Fibroblast of skin of left quadriceps (primary cell): ENCODE measurements around the gene HNRNPF.
"Not testable (repeated sequence)": the region's sequence is repeated elsewhere in the genome, so short reads cannot be mapped to it uniquely, and the experiment has no call there.

Experiments used
- DNase-seq, 2 experiments: peaks; one replicate each; pipeline ENCODE4 v3.0.0-alpha.2; 2013; ENCODE audit warnings: low read depth in 2 of 2

HNRNPF gene

GRCh38 chr10:43396928-43397624 is 11.9 kb downstream of the HNRNPF start:
- DNase-seq = peak in 1 of 2 experiments; percentile 12

DNA sequence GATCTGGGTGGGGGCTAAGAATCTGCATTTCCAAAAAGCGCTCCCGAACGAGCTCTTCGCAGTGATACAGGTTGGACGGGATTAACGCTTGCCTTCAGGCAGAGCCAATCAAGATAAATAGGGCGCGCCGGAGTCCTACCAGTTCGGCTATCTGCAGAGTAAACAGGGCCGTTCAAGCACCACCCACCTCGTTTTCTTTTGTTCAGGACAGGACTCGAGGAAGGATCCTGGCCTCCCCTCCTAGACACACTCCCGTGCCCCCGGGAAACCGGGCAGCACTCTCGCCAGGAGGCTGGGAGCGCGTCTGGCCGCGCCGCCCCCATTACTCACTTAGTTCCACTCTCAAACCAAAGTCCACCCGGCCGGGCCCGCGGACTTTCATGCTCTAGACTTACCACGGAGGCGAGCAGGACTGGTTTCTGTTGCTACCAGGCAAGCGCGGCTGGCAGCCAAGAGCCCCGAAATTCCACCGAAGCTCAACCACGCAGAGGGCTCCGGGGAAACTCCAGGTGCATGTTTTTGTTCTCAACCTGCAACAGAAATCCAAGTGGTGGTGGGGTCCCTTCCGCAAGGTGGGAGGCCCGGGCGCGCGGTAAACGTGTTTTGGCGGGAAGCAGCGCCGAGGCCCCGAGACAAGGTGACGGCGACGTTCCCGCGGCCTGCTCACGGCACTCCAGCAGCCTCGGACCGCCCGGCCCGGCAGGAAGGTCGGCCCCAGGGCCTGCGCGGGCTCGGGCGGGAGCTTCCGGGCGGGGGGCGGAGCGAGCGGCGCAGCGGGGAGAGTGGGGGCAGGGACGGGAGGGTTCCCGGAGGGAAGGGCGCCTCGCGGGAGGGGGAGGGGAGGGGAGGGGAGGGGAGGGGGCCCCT is 12.7 kb downstream of the HNRNPF start:
- DNase-seq = peak in 1 of 2 experiments; percentile 22

DNA sequence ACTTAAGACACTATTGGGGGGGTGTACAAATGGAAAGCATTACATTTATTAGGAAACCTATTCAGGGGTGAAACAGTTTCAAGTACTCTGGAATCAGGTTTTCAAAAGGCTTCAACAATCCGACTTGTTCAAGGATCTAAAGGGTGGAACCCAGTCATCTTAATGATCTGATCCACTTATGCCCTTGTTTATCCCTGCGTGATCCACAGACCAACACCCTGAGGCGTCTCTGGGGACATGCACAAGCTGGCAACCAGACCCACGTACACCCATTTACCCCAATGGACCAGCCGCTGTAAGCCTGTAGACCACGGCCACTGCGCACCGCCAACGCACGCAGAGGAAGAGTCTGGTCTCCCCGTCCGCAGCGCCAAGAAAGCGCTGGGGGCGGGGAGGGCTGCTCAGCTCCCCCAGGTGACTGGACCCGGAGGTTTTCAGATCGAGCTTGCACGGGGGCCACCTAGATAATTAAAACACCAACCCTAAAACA is 13.4 kb downstream of the HNRNPF start:
- no peak for DNase-seq

GRCh38 chr10:43394868-43395267 is 14.1 kb downstream of the HNRNPF start:
- no peak for DNase-seq

DNA sequence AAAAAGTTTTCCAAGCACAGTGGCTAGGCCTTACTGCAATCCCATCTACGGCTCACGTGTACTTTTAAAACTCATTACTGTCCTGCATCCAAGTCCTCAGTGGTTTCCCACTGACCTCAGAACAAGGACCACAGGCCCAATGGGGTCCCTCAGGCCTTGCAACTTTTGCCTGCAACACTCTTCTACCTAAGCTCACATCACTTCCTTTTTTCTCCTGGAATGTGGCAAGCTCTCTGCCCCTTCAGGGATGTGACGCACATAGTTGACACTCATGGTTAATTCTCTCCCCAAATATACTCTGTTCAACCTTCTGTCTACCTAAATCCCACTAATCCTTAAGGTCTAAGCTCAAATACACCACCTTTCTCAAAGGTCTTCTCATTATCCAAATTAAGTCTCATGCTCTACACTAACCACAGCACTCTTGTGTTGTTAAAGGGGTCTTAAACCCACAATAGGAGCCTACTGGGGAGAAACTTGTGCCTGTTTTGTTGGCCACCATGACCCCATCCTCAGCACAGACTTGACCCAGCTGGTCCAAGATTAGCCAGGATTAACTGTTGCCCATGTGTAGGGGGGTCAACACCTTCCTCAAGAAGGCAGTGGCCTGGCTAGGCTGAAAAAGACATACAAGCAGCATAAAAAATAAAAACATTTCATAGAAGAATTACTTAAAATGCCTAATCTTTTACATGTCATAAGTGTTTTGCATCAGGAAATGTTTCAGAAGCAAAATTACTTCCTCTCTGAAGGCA is 15.2 kb downstream of the HNRNPF start:
- no peak for DNase-seq

DNA sequence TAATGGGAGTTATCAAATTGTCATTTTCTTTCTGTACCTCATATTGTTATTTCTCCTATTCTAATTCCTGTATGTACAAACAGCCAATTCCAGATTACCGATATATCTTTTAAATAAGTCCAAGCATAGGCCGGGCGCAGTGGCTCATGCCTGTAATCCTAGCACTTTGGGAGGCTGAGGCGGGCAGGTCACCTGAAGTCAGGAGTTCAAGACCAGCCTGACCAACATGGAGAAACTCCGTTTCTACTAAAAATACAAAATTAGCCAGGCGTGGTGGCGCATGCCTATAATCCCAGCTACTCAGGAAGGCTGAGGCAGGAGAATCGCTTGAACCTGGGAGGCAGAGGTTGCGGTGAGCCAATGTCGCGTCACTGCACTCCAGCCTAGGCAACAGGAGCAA is 15.8 kb downstream of the HNRNPF start:
- not testable (repeated sequence) for DNase-seq

- no peak for DNase-seq
Measured at GRCh38 chr10:43392748-43393147, 16.2 kb downstream of the HNRNPF start.

- DNase-seq = no peak
Measured at GRCh38 chr10:43391496-43391895, 17.5 kb downstream of the HNRNPF start.

- peak in 1 of 2 experiments; percentile 18 for DNase-seq
Measured at GRCh38 chr10:43390759-43391158, 18.2 kb downstream of the HNRNPF start.

DNA sequence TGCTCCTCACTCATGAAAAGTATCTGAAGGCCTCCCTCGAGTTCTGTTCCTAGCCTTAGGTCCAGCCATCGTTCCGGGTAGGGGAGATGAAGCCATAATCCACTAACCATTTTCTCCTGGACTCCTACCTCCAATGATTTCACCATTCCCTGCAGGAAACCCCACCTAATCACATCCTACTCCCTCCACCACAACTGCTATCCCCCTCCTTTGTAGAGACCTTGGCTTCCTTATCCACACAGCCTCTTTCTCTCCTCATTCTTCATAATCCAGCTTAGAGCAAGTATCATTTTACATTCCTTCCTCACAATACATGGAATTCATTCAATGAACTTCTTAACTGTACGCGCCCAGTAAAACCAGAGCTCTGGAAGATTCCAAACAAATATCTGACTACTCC is 18.7 kb downstream of the HNRNPF start:
- DNase-seq = no peak

- DNase-seq = no peak
Measured at GRCh38 chr10:43389867-43390266, 19.1 kb downstream of the HNRNPF start.

- DNase-seq = no peak
Measured at GRCh38 chr10:43387678-43388032, 21.3 kb downstream of the HNRNPF start.

DNA sequence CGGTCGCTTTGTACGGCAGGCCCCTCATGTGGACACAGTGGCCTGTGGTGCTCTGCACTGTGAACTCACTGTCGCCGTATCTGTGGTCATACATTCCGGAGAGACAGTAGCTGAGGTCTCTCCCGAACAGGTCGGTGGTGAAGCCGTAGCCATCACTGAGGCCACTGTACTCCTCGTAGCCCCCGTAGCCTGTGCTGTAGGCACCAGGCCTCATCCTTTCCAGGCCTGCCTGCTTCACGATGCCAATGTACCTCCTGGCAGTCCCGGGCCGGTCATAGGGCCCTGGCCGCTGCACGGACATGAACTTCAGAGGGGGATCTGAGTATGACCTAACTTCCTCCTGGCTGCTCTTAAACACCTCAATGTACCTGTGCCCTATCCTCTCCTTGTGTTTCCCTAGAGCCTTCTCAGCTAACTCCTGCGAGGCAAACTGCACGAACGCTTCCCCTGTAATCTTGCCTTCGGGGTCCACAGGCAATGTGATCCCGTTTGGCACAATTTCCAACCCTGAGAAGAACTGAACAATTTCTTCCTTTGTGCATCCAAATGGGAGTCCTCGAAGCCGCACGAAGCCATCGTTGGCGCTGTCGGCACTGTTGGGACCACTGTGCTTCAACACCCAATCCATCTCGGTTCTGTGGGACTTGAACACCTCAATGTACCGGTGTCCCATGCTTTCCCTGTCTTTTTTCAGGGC is 21.9 kb downstream of the HNRNPF start:
- DNase-seq = no peak

DNA sequence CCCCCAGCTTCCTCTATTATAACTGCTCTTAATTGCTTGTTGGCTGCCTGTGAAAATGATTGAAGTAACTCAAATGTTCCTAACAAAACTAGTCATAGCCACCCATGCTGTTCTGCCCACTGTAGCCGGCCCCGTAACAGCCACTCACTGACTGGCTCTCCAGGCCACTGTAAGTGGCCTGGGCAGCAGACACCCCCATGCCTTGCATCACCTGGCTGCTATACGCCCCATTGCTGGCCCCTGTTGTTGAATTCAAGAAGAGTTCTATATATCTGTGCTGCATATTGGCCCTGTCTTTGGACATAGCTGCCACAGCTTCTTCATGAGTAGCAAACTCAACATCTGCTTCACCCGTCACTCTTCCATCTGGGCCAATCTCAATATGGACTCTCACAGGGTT is 22.4 kb downstream of the HNRNPF start:
- DNase-seq = no peak

DNA sequence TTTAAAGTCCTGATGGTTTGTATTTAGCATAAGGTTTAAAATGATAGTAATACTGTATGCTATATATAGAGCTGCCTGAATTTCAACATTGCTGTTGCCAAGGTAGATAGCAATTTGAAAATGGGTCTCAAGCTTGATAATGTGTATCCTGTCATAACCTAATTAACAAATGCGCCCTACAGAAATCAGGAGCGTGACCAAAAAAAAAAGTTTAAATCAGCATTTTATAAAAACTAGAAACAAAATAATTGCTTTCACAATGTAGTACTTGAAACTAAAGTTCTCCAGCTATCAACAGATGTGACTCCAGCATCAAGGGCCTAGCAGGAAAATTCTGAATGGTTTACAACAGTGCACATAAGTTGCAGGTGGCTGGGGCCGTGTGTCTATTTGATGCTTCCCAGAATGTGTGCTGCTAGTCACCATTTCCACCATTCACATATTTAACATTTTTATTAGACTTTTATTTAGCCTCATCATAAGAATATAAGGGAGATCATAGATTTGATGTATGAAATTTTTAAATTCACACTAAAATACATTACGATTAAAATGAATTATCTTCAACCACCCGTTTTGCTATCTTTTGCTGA is 23.5 kb downstream of the HNRNPF start:
- DNase-seq = no peak

GRCh38 chr10:43384252-43385221 is 24.4 kb downstream of the HNRNPF start:
- DNase-seq = no peak

DNA sequence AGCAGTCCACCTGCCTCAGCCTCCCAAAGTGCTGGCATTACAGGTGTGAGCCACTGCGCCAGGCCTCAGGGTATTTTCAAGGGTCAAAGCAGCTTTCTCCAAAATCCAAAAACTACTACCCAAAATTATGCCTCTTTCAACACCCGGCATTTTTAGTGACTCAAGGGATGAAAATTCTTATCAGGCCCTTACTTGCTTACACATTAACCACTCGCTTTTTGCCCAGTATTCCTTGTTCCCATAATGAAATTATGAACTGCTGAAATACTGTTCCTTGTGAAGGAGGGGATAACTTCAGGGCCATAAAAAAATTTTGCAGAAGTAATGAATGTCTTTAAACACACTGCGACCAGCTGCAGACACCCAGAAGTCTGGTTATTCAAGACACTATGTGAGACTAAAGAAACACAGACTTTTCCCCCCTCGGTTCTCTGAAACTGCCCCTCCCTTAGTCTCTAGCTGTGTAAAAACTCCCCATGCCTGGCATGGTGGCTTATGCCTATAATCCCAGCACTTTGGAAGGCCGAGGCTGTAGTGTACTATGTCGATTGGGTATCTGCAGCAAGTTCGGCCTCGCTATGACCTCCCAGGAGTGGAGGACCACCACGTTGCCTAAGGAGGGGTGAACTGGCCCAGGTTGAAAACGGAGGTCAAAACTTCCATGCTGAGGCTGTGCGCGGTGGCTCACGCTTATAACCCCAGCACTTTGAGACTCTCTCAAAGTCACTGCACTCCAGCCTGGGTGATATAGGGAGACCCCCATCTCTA is 25.6 kb downstream of the HNRNPF start:
- DNase-seq = no peak

DNA sequence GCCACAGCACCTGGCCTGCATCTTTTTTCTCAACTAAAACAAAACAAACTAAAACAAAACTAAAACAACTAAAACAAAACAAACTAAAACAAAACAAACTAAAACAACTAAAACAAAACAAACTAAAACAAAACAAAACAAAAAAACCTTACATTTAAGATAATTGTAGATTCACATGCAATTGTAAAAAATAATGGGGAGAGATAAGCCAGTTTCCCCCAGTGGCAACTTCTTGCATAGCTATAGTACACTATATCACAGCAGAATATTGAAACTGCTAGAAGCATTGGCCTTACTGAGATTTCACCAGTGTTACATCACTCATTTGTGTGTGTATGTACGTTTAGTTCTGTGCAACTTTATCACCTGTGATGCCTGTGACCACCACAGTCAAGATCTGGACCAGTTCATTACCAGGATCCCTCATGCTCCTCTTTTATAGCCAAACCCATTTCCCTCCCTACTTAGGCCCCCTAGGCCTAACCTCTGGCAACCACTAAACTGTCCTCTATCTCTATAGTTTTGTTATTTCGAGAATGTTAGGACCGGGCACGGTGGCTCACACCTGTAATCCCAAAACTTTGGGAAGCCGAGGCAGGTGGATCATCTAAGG is 28.3 kb downstream of the HNRNPF start:
- DNase-seq = peak; percentile 23 to 30

DNA sequence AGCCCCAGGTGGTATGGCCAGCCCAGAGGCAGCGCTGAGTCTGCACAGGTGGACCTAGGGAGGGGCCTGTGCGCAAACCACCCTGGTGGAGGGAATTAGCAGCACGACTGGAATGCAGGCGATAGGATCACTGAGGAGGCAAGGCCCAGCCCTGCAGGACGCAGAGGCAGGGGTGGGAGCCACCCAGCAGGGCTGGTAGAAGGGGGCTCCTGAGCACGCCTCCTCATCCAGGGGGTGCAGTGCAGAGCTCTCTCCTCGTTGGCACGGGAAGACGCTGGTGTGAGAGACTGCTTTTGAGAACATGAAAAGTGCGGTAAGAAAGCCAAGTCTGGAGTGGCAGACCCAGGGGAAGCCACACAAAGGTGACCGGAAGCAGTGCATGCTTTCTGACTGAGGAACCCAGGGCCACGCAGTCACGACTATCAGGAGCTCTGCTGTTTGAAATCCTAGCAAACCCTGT is 31.5 kb downstream of the HNRNPF start:
- no peak for DNase-seq
